ENCODE data around the gene MUC5B. TPM values are rescaled to one million over a fixed set of nuclear protein-coding genes. Genes with fewer than 3 reads are reported as not detected.

MUC5B gene
- total RNA-seq, 2 experiments from 2014 or later = not detected

DNA sequence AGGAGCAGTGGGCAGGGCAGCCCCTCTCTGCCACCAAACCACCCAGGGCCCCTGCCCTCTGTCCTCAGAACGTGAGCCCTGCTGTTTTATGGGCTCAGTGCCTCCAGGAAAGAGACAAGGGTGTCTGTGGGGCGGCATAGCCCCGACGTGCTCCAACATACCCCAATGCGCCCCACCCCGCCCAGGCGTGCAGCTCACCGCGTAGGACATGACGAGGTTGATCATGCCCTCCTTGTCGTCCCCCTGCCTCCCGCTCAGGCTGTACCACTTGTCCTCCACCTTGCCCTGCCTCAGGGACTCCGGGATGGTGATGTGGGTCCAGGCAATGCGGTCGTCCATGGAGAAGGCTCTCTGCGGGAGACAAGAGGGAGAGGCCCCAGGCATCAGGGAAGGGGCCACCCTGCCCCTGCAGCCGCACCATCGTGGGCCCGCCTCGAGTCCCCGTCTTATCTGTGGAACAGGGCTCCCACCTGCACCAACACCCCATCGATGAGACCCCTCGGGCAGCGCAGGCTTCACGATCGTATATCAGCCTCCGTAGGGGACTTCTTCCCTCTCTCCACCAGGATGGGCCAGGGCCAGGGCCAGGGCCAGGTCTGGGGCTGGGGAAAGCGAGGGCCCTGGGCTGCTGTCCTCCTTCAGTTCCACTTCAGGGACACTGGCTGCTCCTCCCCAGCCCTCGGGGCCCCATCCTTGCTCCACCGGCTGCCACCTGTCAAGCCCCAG, 65.7 kb downstream of the MUC5B start:
- Mint-ChIP-seq H3K4me3 (no peak overlapping the region), H3K27ac (no peak overlapping the region), H3K9me3 (no peaks in the 10 kb centered on the region), H3K27me3 (no peaks in the 10 kb centered on the region), H3K4me1 (no peaks in the 10 kb centered on the region), H3K36me3 (peaks cover 6% of the 10 kb centered on the region)
- DNase-seq = no peak

DNA sequence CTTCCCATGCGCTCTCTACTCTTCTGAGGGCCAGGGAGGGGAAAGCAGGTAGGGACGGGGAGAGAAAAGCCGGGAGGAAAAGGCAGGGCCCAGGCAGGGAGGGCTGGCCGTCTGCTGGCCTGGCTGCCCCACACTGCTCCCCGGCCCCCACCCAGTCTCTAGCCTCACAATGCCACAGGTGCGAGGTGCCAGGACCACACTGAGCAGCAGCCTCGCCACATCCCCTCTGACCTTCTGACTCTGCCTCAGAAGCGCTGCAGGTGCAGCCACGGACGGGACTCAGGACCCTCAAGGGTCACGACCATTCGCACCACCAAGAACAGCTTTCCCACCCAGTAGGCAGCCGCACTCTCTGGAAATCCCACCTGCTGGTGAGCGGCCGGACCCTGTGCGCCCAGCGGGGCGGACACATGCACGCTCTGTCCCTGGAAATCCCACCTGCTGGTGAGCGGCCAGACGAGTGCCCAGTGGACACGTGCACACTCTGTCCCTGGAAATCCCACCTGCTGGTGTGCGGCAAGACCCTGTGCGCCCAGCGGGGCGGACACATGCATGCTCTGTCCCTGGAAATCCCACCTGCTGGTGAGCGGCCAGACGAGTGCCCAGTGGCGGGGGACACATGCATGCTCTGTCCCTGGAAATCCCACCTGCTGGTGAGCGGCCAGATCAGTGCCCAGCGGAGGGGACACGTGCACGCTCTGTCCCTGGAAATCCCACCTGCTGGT, 66.5 kb downstream of the MUC5B start:
- DNase-seq = no peak
- Mint-ChIP-seq H3K4me3 (no peak overlapping the region), H3K27ac (no peak overlapping the region), H3K4me1 (no peaks in the 10 kb centered on the region), H3K36me3 (peaks cover 6% of the 10 kb centered on the region), H3K27me3 (no peaks in the 10 kb centered on the region), H3K9me3 (no peaks in the 10 kb centered on the region)

DNA sequence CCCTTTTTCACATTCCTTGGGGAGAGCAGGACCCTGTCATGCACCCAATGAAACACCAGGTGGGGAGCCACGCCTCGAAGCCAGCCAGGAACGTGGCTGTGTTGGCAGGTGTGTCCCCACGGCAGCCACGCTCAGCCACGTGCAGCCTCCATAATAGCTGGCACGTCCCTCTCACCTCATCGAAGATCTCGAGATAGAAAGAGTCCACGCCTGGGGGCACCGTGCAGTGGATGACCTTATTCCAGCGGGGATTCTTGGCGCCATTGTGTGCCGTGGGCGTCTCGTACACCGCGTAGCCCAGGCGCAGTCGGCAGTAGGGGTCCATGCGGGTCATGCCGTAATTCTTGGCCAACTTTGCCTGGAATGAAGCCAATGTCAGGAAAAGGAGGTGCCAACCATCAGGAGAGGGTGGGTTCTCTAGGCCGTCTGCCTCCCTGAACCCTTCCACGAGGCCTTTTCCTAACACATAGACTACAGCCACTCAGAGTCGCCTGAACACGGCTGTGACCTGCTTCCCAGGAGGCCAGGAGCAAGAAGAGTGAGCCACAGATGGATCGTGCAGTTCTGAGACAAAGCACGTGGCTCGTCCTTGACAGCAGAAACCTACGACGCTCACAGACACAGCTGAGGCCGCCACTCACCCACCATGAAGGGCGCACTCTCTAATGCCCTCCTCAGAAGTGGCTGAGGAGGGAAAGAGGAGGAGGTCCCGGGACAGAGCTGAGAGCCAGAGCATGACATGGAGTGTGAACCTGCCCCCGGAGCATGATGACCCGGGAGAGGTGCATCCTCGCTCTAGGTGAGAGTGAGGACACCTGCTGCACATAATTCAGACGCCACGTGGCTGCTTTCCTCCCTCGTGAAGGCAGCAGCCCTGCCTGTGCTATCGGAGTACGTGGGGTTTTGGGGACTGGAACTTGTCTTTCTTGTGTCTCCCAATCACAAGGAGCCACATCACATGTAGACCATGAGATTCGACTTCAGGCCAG, 67.5 kb downstream of the MUC5B start:
- H3K27me3 Mint-ChIP-seq = no peaks in the 10 kb centered on the region
- no peaks in the 10 kb centered on the region for H3K9me3 Mint-ChIP-seq
- no peaks in the 10 kb centered on the region for H3K4me1 Mint-ChIP-seq
- no peak overlapping the region for H3K27ac Mint-ChIP-seq
- no peak for DNase-seq
- H3K36me3 Mint-ChIP-seq = peaks cover 6% of the 10 kb centered on the region
- no peak overlapping the region for H3K4me3 Mint-ChIP-seq

DNA sequence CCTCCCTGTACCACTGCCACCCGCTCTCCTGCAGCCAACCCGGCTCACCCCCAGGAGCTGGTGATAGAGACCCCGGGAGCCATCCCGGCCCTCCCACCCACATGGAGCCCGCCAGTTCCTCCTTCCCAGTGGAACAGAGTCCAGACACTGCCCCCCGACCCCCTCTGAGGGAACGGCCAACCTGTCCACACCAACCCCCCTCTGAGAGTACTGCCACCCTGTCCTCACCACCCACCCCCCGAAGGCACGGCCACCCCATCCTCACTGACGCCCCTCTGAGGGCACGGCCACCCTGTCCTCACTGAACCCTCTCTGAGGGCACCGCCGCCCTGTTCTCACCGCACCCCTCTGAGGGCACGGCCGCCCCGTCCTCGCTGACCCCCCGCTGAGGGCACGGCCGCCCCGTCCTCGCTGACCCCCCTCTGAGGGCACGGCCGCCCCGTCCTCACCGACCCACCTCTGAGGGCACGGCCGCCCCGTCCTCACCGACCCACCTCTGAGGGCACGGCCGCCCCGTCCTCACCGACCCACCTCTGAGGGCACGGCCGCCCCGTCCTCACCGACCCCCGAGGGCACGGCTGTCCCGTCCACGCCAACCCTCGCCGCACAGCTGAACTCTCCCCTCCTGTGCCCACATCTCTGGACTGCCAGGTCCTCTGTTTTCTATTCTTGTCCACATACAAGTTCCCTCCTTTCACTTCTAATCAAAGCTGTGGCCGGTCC, 68.6 kb downstream of the MUC5B start:
- Mint-ChIP-seq H3K36me3 (peaks cover 6% of the 10 kb centered on the region), H3K27me3 (no peaks in the 10 kb centered on the region), H3K4me1 (no peaks in the 10 kb centered on the region), H3K27ac (no peak overlapping the region), H3K9me3 (no peaks in the 10 kb centered on the region), H3K4me3 (no peak overlapping the region)
- no peak for DNase-seq

DNA sequence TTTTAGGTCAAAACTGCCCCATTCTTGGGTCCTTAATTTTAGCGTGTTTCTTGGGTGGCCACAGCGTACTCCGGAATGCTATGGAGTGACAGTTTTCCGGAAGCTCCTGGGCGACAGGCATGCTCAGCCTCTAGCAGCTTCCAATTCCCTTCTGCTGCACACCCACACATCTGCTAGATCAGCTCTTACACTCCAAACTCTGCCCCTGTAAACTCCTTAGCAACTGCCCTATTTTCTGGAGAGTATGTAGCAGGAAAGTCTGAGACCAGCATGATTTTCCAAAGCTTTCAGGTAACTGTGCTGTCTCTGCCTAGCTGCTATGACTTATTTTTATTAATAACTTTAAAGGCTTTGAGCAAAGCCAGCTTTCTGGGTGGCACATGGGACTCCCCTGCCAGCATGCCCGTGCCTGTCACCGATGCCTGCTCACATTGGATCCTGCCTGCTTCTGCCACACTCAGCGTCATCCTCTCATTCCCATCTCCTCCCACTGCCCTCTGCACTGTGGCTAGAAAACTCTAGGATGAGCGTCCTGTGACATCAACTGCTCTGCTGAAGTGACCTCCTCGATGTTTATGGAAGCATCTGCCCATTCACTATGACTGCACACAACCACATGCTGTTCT, 69.3 kb downstream of the MUC5B start:
- H3K4me3 Mint-ChIP-seq = no peak overlapping the region
- H3K36me3 Mint-ChIP-seq = peaks cover 6% of the 10 kb centered on the region
- H3K9me3 Mint-ChIP-seq = no peaks in the 10 kb centered on the region
- no peaks in the 10 kb centered on the region for H3K4me1 Mint-ChIP-seq
- DNase-seq = no peak
- no peaks in the 10 kb centered on the region for H3K27me3 Mint-ChIP-seq
- H3K27ac Mint-ChIP-seq = no peak overlapping the region

DNA sequence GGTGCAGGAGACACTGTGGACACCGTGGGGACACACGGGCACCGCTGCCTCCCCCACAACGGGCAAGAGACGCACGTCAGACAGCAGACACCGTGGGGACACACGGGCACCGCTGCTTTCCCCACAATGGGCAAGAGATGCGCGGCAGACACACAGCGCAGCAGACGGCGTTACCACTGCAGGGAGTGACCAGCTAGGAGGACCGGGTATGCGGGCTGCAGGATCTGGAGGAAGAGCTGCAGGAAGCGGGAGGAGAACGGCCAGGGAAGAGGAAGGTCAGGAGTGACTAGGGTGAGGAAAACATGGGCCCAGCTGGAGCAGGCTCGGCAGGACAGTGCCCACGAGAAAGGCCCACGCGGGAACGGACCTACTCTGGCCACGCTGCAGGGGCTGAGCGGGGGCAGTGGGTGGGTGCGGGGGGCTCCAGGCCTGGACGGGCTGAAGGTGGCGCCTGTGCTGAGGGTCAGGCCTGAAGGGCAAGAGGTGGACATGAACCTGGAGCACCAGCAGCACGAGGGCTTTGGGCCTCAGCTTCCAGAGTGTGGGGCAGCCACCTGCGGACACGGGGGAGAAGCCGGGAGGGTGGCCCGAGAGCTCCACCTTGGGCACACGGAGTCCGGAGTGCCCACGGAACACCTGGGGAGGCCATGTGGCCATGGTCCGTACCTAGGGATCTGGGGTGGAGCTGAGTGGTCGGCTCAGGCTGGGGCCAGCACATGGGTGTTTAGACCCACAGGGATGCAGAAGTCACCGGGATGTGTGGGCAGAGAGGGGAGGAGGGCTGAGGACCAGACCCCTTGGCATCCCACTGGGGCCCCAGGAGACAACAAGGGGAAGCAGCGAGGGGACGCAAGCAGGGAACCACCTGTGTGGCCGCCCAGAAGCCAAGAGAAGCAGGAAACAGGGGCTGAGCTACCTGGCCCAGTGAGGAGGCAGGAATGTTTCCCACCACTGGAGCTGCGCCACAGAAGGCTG, 70.1 kb downstream of the MUC5B start:
- H3K9me3 Mint-ChIP-seq = no peaks in the 10 kb centered on the region
- H3K36me3 Mint-ChIP-seq = peaks cover 4% of the 10 kb centered on the region
- no peak overlapping the region for H3K4me3 Mint-ChIP-seq
- no peaks in the 10 kb centered on the region for H3K4me1 Mint-ChIP-seq
- H3K27me3 Mint-ChIP-seq = no peaks in the 10 kb centered on the region
- no peak for DNase-seq
- no peak overlapping the region for H3K27ac Mint-ChIP-seq

DNA sequence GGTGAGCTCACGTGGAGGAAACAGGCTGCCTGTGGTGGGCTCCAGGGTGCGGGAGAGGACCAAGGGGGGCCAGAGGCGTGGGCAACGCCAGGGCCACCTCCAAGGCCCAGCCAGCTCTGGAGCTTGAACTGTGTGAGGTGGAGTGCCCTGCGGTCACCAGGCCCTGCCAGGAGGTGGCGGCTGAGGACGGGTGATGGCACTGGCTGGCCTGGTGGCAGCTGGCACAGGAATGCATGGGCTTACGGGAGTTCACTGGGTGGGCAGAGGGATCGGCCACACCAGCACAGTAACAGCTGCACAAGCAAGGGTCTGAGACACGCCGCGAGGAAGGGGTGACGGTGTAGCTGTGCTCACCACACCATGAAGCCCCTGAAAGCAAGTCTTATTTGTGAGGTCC, 70.8 kb downstream of the MUC5B start:
- Mint-ChIP-seq H3K36me3 (peaks cover 4% of the 10 kb centered on the region), H3K27ac (no peak overlapping the region), H3K27me3 (no peaks in the 10 kb centered on the region), H3K4me3 (no peak overlapping the region), H3K4me1 (no peaks in the 10 kb centered on the region), H3K9me3 (no peaks in the 10 kb centered on the region)
- no peak for DNase-seq

DNA sequence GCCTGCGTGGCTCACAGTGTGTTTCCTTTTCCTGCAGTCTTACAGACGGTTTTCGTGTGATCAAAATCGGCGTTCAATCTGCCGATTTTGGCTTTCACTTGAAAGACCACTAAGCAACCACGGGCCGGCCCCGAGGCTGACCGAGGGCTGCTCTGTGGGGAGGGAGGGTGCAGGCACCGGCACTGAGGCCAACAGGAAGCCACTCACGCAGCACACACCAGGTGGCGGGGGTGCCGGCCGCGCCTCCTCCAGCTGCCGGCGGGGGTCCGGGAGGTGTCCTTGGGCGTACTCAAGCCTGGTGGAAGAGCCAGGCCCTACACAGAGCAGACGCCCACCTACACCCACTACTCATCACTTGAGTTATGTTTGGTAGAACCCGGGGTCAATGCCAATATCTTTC, 72.2 kb downstream of the MUC5B start:
- H3K4me3 Mint-ChIP-seq = no peak overlapping the region
- DNase-seq = no peak
- H3K27ac Mint-ChIP-seq = no peak overlapping the region
- no peaks in the 10 kb centered on the region for H3K9me3 Mint-ChIP-seq
- H3K36me3 Mint-ChIP-seq = peaks cover 4% of the 10 kb centered on the region
- no peaks in the 10 kb centered on the region for H3K27me3 Mint-ChIP-seq
- no peaks in the 10 kb centered on the region for H3K4me1 Mint-ChIP-seq

DNA sequence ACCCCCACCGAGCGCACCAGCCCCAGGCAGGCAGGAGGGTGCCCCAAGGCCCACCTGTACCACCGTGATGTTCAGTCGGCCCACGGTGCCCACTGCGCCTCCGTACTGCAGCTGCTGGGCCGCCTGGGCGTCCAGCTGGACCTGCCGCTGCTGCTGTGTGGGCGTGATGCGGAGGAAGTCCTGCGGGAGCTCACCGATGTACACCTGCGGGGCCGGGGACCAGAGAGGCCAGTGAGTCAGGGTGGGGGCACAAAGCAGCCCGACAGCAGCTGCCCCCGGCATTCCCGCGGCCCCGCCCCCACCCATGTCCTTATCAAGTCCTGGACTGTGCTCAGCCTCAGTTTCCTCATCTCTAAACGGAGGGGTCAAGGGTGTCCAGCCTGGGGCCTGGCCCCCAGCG, 72.7 kb downstream of the MUC5B start:
- Mint-ChIP-seq H3K4me1 (no peaks in the 10 kb centered on the region), H3K9me3 (no peaks in the 10 kb centered on the region), H3K27ac (no peak overlapping the region), H3K36me3 (peaks cover 4% of the 10 kb centered on the region), H3K27me3 (no peaks in the 10 kb centered on the region), H3K4me3 (no peak overlapping the region)
- DNase-seq = no peak

DNA sequence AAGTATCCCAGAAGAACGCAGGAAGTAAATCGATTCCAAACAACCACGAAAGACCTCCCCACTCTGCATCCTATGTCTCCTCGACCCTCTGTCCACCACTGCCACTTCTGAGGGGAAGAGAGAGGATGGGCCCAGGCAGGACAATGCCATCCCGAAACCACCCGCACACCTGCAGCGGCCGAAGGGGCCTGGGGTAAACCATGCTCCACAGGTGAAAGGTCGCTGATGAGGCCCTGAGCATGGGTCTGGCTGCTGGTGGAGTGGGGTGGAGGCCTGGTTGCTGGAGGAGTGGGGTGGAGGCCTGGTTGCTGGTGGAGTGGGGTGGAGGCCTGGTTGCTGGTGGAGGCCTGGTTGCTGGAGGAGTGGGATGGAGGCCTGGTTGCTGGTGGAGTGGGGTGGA, 73.4 kb downstream of the MUC5B start:
- H3K4me1 Mint-ChIP-seq = no peaks in the 10 kb centered on the region
- peaks cover 4% of the 10 kb centered on the region for H3K36me3 Mint-ChIP-seq
- H3K27ac Mint-ChIP-seq = no peak overlapping the region
- no peak overlapping the region for H3K4me3 Mint-ChIP-seq
- no peaks in the 10 kb centered on the region for H3K9me3 Mint-ChIP-seq
- no peaks in the 10 kb centered on the region for H3K27me3 Mint-ChIP-seq
- DNase-seq = no peak

DNA sequence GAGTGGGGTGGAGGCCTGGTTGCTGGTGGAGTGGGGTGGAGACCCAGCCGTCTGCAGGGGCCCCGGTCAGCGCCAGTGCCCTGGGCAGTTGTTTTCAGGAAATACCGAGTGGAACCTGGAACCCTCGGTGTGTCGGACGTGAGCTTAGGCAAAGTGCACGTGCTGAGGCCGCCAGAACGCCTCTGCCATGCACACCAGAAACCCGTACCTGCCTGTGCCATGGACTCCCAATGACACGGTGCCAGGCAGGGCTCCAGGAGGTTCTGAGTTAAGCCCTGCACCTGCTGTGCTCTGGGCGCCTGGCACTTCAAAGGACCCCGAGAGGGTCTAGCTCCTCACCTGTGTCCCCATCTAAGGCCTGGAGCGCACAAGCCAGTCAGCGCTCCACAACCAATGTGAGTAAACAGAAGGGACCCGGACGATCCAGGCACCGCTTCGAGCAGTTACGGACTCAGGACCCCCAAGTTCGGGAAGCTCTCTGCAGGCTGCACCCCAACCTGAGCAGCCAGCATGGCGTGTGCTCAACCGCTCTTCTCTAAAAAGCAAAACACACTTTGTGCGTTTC, 74.2 kb downstream of the MUC5B start:
- Mint-ChIP-seq H3K27me3 (no peaks in the 10 kb centered on the region), H3K4me3 (no peak overlapping the region), H3K27ac (no peak overlapping the region), H3K9me3 (no peaks in the 10 kb centered on the region), H3K36me3 (peaks cover 4% of the 10 kb centered on the region), H3K4me1 (peaks cover 4% of the 10 kb centered on the region)
- DNase-seq = no peak

DNA sequence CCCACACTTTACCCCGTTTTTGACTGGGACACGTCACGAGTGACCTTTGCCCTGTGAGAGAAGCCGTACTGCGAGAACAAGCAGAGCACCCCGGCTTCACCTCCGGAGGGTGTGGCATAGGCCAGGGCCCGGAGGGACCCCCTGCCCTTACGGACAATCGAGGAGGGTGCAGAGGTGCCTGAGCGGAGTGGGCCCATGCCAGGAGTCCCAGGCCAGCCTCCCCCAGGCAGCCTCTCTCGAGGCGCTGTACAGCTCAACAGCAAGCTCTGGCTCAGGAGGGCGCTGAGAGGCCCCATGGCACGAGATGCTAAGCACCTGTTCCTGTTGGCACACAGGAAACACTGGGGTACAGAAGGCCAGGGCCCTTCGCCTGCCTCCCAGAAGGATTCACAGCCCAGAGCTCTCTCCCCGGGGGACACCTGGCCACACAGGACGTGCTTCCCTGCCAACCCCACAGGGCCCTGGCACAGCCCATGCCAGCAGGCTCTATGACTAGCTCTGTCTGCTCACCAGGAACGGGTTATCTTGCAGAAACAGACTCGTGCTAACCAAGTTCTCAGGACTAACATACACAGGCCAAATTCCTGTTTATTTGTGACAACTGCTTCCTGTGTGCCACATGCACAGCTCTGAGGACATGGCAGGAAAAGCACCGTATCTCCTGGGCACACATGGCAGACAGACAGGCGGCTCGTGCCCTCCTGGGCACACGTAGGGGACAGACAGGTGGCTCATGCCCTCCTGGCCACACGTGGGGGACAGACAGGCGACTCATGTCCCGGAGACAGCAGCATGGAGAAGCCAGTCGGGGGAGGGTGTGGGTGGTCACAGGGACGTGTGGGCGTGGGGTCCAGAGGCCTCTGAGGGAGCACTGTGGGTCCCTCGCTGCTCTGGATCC, 75.0 kb downstream of the MUC5B start:
- Mint-ChIP-seq H3K27ac (no peak overlapping the region), H3K9me3 (no peaks in the 10 kb centered on the region), H3K4me1 (peaks cover 9% of the 10 kb centered on the region), H3K36me3 (no peaks in the 10 kb centered on the region), H3K27me3 (no peaks in the 10 kb centered on the region), H3K4me3 (no peak overlapping the region)
- DNase-seq = no peak
